T-helper 22 cell (primary cell): ENCODE measurements around the gene FBLN1.

Source experiments
- DNase-seq: peaks from one replicate; pipeline ENCODE4 v3.0.0-alpha.2; 2020; ENCODE audit warnings: low read depth

Gene FBLN1

GRCh38 chr22:45571089-45571488 is 68.4 kb downstream of the FBLN1 start:
- no peak for DNase-seq

- DNase-seq = no peak
Observed at GRCh38 chr22:45572444-45572843, 69.8 kb downstream of the FBLN1 start.

- no peak for DNase-seq
Observed at GRCh38 chr22:45574069-45574703, 71.5 kb downstream of the FBLN1 start.

- DNase-seq = no peak
Observed at GRCh38 chr22:45575173-45575572, 72.5 kb downstream of the FBLN1 start.

- no peak for DNase-seq
Observed at GRCh38 chr22:45575607-45576272, 73.1 kb downstream of the FBLN1 start.

GRCh38 chr22:45576273-45576625 is 73.6 kb downstream of the FBLN1 start:
- no peak for DNase-seq

- no peak for DNase-seq
Observed at GRCh38 chr22:45576730-45577464, 74.2 kb downstream of the FBLN1 start.

- DNase-seq = peak; percentile 24
Observed at GRCh38 chr22:45577746-45578523, 75.3 kb downstream of the FBLN1 start.

- DNase-seq = no peak
Observed at GRCh38 chr22:45578524-45579147, 76.0 kb downstream of the FBLN1 start.

GRCh38 chr22:45579306-45579705 is 76.6 kb downstream of the FBLN1 start:
- no peak for DNase-seq

GRCh38 chr22:45579806-45580725 is 77.4 kb downstream of the FBLN1 start:
- no peak for DNase-seq

GRCh38 chr22:45580726-45581381 is 78.2 kb downstream of the FBLN1 start:
- DNase-seq = no peak

- DNase-seq = no peak
Observed at GRCh38 chr22:45581549-45582080, 78.9 kb downstream of the FBLN1 start.

- no peak for DNase-seq
Observed at GRCh38 chr22:45582236-45582954, 79.7 kb downstream of the FBLN1 start.

- no peak for DNase-seq
Observed at GRCh38 chr22:45582955-45583320, 80.3 kb downstream of the FBLN1 start.

- no peak for DNase-seq
Observed at GRCh38 chr22:45583504-45583903, 80.8 kb downstream of the FBLN1 start.

- no peak for DNase-seq
Observed at GRCh38 chr22:45584121-45584570, 81.5 kb downstream of the FBLN1 start.

GRCh38 chr22:45584621-45585436 is 82.1 kb downstream of the FBLN1 start:
- no peak for DNase-seq

- no peak for DNase-seq
Observed at GRCh38 chr22:45585437-45585755, 82.7 kb downstream of the FBLN1 start.
